HepG2 (cell line): ENCODE data around the gene CBX2. TPM values are rescaled to one million over a fixed set of nuclear protein-coding genes. Genes with fewer than 3 reads are reported as not detected.

Source experiments
- ADNP ChIP-seq: sonication (generic); formaldehyde crosslinking; IDR thresholded peaks from 2 replicates; pipeline ENCODE4 v1.4.0; 2020; ENCODE audit warnings: missing genetic modification reagents
- ASH2L ChIP-seq: fragments of 300-600, 200-600 bp; sonication (generic); IDR thresholded peaks from 2 replicates; pipeline ENCODE4 v1.7.0; 2017; ENCODE audit warnings: low read depth, mild to moderate bottlenecking, moderate library complexity, mixed read lengths, low read length; ENCODE audit not compliant: insufficient read length
- GLI4 ChIP-seq: sonication (generic); formaldehyde crosslinking; IDR thresholded peaks from 2 replicates; pipeline ENCODE4 v1.5.1; 2020; ENCODE audit warnings: missing genetic modification reagents, mild to moderate bottlenecking, moderate library complexity, borderline replicate concordance
- GMEB1 ChIP-seq: sonication (generic); formaldehyde crosslinking; IDR thresholded peaks from 2 replicates; pipeline ENCODE4 v1.5.1; 2020; ENCODE audit warnings: missing genetic modification reagents, mild to moderate bottlenecking, borderline replicate concordance
- HNF4A ChIP-seq: sonication (generic); formaldehyde crosslinking; IDR thresholded peaks from 2 replicates; pipeline ENCODE4 v1.4.0; 2020; ENCODE audit warnings: missing genetic modification reagents
- NFAT5 ChIP-seq: sonication (generic); formaldehyde crosslinking; IDR thresholded peaks from 2 replicates; pipeline ENCODE4 v1.4.0; 2020; ENCODE audit warnings: missing genetic modification reagents
- NR3C1 ChIP-seq: sonication (generic); formaldehyde crosslinking; IDR thresholded peaks from 2 replicates; pipeline ENCODE4 v1.4.0; 2020; ENCODE audit warnings: missing genetic modification reagents
- PBX3 ChIP-seq: sonication (generic); formaldehyde crosslinking; IDR thresholded peaks from 2 replicates; pipeline ENCODE4 v1.8.1; 2023; ENCODE audit warnings: missing genetic modification reagents, inconsistent platforms, borderline replicate concordance
- PCBP1 ChIP-seq: fragments of 200-400 bp; formaldehyde crosslinking; IDR thresholded peaks from 2 replicates; pipeline ENCODE4 v1.6.1; 2017; ENCODE audit warnings: mild to moderate bottlenecking, low read depth, low read length, borderline replicate concordance
- PPARG ChIP-seq: conservative IDR thresholded peaks from 2 replicates; pipeline ENCODE4 v1.6.1; 2016; ENCODE audit warnings: missing biosample characterization, missing genetic modification reagents
- REL ChIP-seq: sonication (generic); formaldehyde crosslinking; conservative IDR thresholded peaks from 2 replicates; pipeline ENCODE4 v1.8.0; 2022; ENCODE audit warnings: mild to moderate bottlenecking, missing genetic modification reagents, moderate library complexity
- RFX3 ChIP-seq: IDR thresholded peaks from 2 replicates; pipeline ENCODE4 v1.6.1; 2016; ENCODE audit warnings: missing biosample characterization, missing genetic modification reagents
- SKI ChIP-seq: fragments of 450-650 bp; IDR thresholded peaks from one replicate; pipeline ENCODE4 v1.6.1; 2018; ENCODE audit warnings: mild to moderate bottlenecking; ENCODE audit not compliant: partially characterized antibody
- TMF1 ChIP-seq: sonication (generic); formaldehyde crosslinking; IDR thresholded peaks from 2 replicates; pipeline ENCODE4 v1.8.1; 2022; ENCODE audit warnings: low read depth, missing genetic modification reagents
- ZBTB38 ChIP-seq: sonication (generic); formaldehyde crosslinking; IDR thresholded peaks from 2 replicates; pipeline ENCODE4 v1.5.1; 2020; ENCODE audit warnings: mild to moderate bottlenecking, missing genetic modification reagents
- ZEB1 ChIP-seq: IDR thresholded peaks from 2 replicates; pipeline ENCODE4 v1.6.1; 2012; ENCODE audit warnings: mild to moderate bottlenecking, low read depth, inconsistent platforms; ENCODE audit not compliant: insufficient replicate concordance
- ZNF879 ChIP-seq: sonication (generic); formaldehyde crosslinking; IDR thresholded peaks from 2 replicates; pipeline ENCODE4 v1.8.1; 2023; ENCODE audit warnings: missing genetic modification reagents
- polyA plus RNA-seq, 8 experiments: library from polyadenylated mRNA; depleted of rRNA in 3 of 8; stranded (reverse) in 7 of 8; unstranded in 1 of 8; fragments of >200 nt; fragmentation: Illumina TruSeq in 4 of 8; extraction: Trizol in 4 of 8; gene quantifications; 2 replicates each; pipeline versions ENCODE4 v1.2.1 to v1.2.3, GENCODE V29; 2011 to 2016; ENCODE audit warnings: low read depth in 4 of 8, missing spikeins in 1 of 8, mixed read lengths in 1 of 8; ENCODE audit not compliant: insufficient read depth in 1 of 8
- total RNA-seq, 5 experiments: library from RNA; depleted of rRNA; stranded (reverse); fragments of >200 nt; fragmentation: Illumina TruSeq; extraction: Trizol; gene quantifications; 2 replicates each; pipeline ENCODE4 v1.2.3, GENCODE V29; 2016; ENCODE audit warnings: low read depth in 1 of 5
- TF ChIP-seq, protein P1 (sequence below): sonication (generic); formaldehyde crosslinking; IDR thresholded peaks from 2 replicates; pipeline ENCODE4 v1.4.0; 2020; ENCODE audit warnings: low read depth, mild to moderate bottlenecking, missing genetic modification reagents

CBX2 gene
- total and polyA plus RNA-seq, 2 of the 13 experiments (the other 11 are each of a cell fraction or from before 2014, with no cell fraction given): 14.5 to 31.1 TPM

DNA sequence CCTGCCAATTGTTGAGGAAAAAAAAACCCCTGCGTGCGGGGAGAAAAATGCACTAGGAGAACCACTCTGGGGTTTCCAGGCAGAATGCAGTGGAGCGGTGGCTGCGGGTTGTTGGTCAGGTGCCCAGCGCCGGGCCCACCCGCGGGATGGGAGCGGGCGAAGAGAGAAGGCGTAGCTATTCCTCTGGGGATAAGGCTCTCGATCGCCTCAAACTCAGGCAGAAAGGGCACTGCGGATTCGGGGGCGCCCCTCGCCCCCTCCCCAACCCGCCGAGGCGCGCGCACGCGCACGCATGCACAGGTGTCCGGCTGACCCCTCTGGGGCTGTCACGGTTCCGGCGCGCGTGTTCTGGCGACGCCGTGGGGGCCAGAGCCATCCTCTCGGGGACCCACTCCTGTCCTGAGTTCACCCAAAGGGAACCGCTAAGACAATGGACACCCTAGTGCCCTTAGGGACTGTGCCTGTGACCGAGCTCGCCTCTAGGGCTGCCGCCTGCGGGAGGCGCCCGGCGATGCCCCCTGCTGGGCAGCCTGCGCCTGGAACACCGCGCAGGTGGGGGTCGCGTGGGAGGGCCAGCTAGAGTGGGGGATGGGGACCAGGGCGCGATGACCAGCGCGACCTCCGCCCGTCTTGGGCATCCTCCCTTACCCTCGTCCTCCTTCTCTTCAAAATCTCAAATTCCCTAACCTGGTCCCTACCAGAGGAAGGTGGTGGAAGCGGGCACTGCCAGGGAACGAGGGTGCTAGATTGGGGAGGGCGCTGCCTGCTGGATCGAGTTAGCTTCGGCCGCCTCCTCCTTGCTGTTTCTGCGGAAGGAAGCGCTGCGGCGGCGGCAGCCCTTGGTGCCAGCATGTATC lies 33.3 kb downstream of the CBX2 start (continued):
- TF ChIP-seq REL (CRISPR knock-in tag): no peak
- TF ChIP-seq TMF1 (CRISPR knock-in tag): no peak
- 0 out of 2 replicates have a peak, but pooled peaks have one; percentile 41 for TF ChIP-seq PPARG
- TF ChIP-seq ZNF879 (CRISPR knock-in tag): no peak
- TF ChIP-seq ASH2L: no peak
- TF ChIP-seq ZEB1: no peak
- peak; percentile 49; the same call in 1 of the 2 replicates for TF ChIP-seq GMEB1 (CRISPR knock-in tag)
- no peak; the same call in 1 of the 2 replicates for TF ChIP-seq HNF4A (CRISPR knock-in tag)
- no peak; the same call in 1 of the 2 replicates for TF ChIP-seq ADNP
- TF ChIP-seq, protein P1, sequence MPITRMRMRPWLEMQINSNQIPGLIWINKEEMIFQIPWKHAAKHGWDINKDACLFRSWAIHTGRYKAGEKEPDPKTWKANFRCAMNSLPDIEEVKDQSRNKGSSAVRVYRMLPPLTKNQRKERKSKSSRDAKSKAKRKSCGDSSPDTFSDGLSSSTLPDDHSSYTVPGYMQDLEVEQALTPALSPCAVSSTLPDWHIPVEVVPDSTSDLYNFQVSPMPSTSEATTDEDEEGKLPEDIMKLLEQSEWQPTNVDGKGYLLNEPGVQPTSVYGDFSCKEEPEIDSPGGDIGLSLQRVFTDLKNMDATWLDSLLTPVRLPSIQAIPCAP (CRISPR knock-in tag): no peak
- TF ChIP-seq NR3C1 (CRISPR knock-in tag): 0 out of 2 replicates have a peak, but pooled peaks have one; percentile 33
- no peak for TF ChIP-seq RFX3 (CRISPR knock-in tag)
- TF ChIP-seq NFAT5 (CRISPR knock-in tag): no peak
- peak; percentile 90 for TF ChIP-seq ZBTB38
- TF ChIP-seq PCBP1: no peak
- TF ChIP-seq SKI: no peak
- no peak for TF ChIP-seq PBX3 (CRISPR knock-in tag)
- no peak for TF ChIP-seq GLI4 (CRISPR knock-in tag)
